Smooth muscle cell (in vitro differentiated cells): ENCODE results near the gene CELF1. TPM values are rescaled to one million over a fixed set of nuclear protein-coding genes. Genes with fewer than 3 reads are reported as not detected.

Experiments used
- DNase-seq: peaks from one replicate; lab custom pipeline; 2025; ENCODE audit not compliant: unreplicated experiment; lab: John Stamatoyannopoulos, UW
- H2AFZ ChIP-seq: fragments of 200-600 bp; sonication (generic); 2 replicates; pipeline ENCODE4 v1.6.0; 2016; ENCODE audit warnings: antibody characterized with exemption, low read depth, mild to moderate bottlenecking
- H3F3A ChIP-seq: fragments of 200-600 bp; sonication (generic); 2 replicates; pipeline ENCODE4 v1.6.0; 2017; ENCODE audit warnings: antibody characterized with exemption, low read depth
- H3K27ac ChIP-seq: fragments of 200-600 bp; sonication (generic); 2 replicates; pipeline ENCODE4 v1.5.1; 2016; ENCODE audit warnings: low read depth, mild to moderate bottlenecking
- H3K27me3 ChIP-seq: fragments of 200-600 bp; sonication (generic); 2 replicates; pipeline ENCODE4 v1.6.1; 2016; ENCODE audit warnings: low read depth, mild to moderate bottlenecking
- H3K36me3 ChIP-seq: fragments of 200-600 bp; sonication (generic); 2 replicates; pipeline ENCODE4 v1.5.1; 2016; ENCODE audit warnings: low read depth
- H3K4me1 ChIP-seq: fragments of 200-600 bp; sonication (generic); 2 replicates; pipeline ENCODE4 v1.5.1; 2016; ENCODE audit warnings: low read depth
- H3K4me2 ChIP-seq: fragments of 200-600 bp; sonication (generic); 2 replicates; pipeline ENCODE4 v1.6.0; 2016; ENCODE audit warnings: mild to moderate bottlenecking
- H3K4me3 ChIP-seq: fragments of 200-600 bp; sonication (generic); 2 replicates; pipeline ENCODE4 v1.5.1; 2016; ENCODE audit warnings: mild to moderate bottlenecking
- H3K79me2 ChIP-seq: fragments of 200-600 bp; sonication (generic); 2 replicates; pipeline ENCODE4 v1.6.0; 2016; ENCODE audit warnings: low read depth, mild to moderate bottlenecking
- H3K9ac ChIP-seq: fragments of 200-600 bp; sonication (generic); 2 replicates; pipeline ENCODE4 v1.6.0; 2016; ENCODE audit warnings: low read depth
- H3K9me3 ChIP-seq: fragments of 200-600 bp; sonication (generic); replicated peaks from 2 replicates; pipeline ENCODE4 v1.5.1; 2016; ENCODE audit warnings: low read depth
- H4K20me1 ChIP-seq: fragments of 200-600 bp; sonication (generic); 2 replicates; pipeline ENCODE4 v1.6.0; 2016; ENCODE audit warnings: low read depth
- CTCF ChIP-seq: fragments of 200-600 bp; sonication (generic); IDR thresholded peaks from 2 replicates; pipeline ENCODE4 v1.5.1; 2017; ENCODE audit warnings: borderline replicate concordance, mild to moderate bottlenecking, antibody characterized with exemption; ENCODE audit not compliant: insufficient read depth, poor library complexity, severe bottlenecking
- WGBS: methylation state at CpG from one replicate; pipeline ENCODE4 v1.1.7; 2016; ENCODE audit warnings: low lambda C conversion rate; 5-methylcytosine and 5-hydroxymethylcytosine counted together
- polyA plus RNA-seq: library from polyadenylated mRNA; unstranded; fragments of >200 nt; fragmentation: Nextera tagmentation; extraction: Ambion mirVana; gene quantifications from 2 replicates; pipeline ENCODE4 v1.2.1, GENCODE V29; 2016
- total RNA-seq: library from RNA; depleted of rRNA; stranded (reverse); fragments of >200 nt; gene quantifications from 2 replicates; pipeline ENCODE4 v1.2.3, GENCODE V29; 2014

The CELF1 gene
- total and polyA plus RNA-seq, 2 experiments from 2014 or later: 42.5 to 64.8 TPM

GRCh38 chr11:47445840-47446239 lies 107.1 kb downstream of the CELF1 start:
- WGBS: 100% methylated on average over 4 of the region's 4 CpGs
- H2AFZ ChIP-seq: no peak overlapping the region
- H3K36me3 ChIP-seq: no peaks in the 10 kb centered on the region
- TF ChIP-seq CTCF: no peak
- no peak overlapping the region for H3K9ac ChIP-seq
- H3K9me3 ChIP-seq: no peaks in the 10 kb centered on the region
- H3K4me2 ChIP-seq: no peak overlapping the region
- no peaks in the 10 kb centered on the region for H3K79me2 ChIP-seq
- no peaks in the 10 kb centered on the region for H4K20me1 ChIP-seq
- no peak overlapping the region for H3K27ac ChIP-seq
- no peaks in the 10 kb centered on the region for H3K4me1 ChIP-seq
- H3F3A ChIP-seq: no peaks in the 10 kb centered on the region
- no peaks in the 10 kb centered on the region for H3K27me3 ChIP-seq
- no peak for DNase-seq
- no peak overlapping the region for H3K4me3 ChIP-seq

- Histone ChIP-seq H3K27ac (no peak overlapping the region), H3K27me3 (no peaks in the 10 kb centered on the region), H3K4me1 (no peaks in the 10 kb centered on the region), H3K4me2 (no peak overlapping the region), H3K4me3 (no peak overlapping the region), H3K9ac (no peak overlapping the region), H3F3A (no peaks in the 10 kb centered on the region), H3K36me3 (no peaks in the 10 kb centered on the region), H3K9me3 (no peaks in the 10 kb centered on the region), H3K79me2 (no peaks in the 10 kb centered on the region), H4K20me1 (no peaks in the 10 kb centered on the region), H2AFZ (no peak overlapping the region)
- WGBS: 85% methylated on average over 3 of the region's 3 CpGs
- DNase-seq: no peak
- TF ChIP-seq CTCF: no peak
These were observed 109.1 kb downstream of the CELF1 start for GRCh38 chr11:47443817-47444216.

- no peaks in the 10 kb centered on the region for H3K27me3 ChIP-seq
- no peaks in the 10 kb centered on the region for H3K4me1 ChIP-seq
- 89% methylated on average over 12 of the region's 12 CpGs for WGBS
- no peak overlapping the region for H3K4me2 ChIP-seq
- H3K9me3 ChIP-seq: no peaks in the 10 kb centered on the region
- TF ChIP-seq CTCF: no peak
- H4K20me1 ChIP-seq: no peaks in the 10 kb centered on the region
- H3K4me3 ChIP-seq: no peak overlapping the region
- no peak overlapping the region for H3K27ac ChIP-seq
- H2AFZ ChIP-seq: no peak overlapping the region
- no peaks in the 10 kb centered on the region for H3K36me3 ChIP-seq
- H3K9ac ChIP-seq: no peak overlapping the region
- DNase-seq: no peak
- no peaks in the 10 kb centered on the region for H3K79me2 ChIP-seq
- H3F3A ChIP-seq: no peaks in the 10 kb centered on the region
These were observed 109.8 kb downstream of the CELF1 start for GRCh38 chr11:47443028-47443700.

- Histone ChIP-seq H2AFZ (no peak overlapping the region), H3K27me3 (no peaks in the 10 kb centered on the region), H3K4me2 (no peak overlapping the region), H3K4me3 (no peak overlapping the region), H3K79me2 (no peaks in the 10 kb centered on the region), H3K27ac (no peak overlapping the region), H3K36me3 (no peaks in the 10 kb centered on the region), H3K9me3 (no peaks in the 10 kb centered on the region), H4K20me1 (no peaks in the 10 kb centered on the region), H3K9ac (no peak overlapping the region), H3F3A (no peaks in the 10 kb centered on the region), H3K4me1 (no peaks in the 10 kb centered on the region)
- TF ChIP-seq CTCF: no peak
- over 99% methylated on average over 8 of the region's 8 CpGs for WGBS
- no peak for DNase-seq
These were observed 110.4 kb downstream of the CELF1 start for GRCh38 chr11:47442514-47442913.
